Suprapubic skin (tissue), 4 donors: ENCODE results near the gene PRR20G. TPM values are rescaled to one million over a fixed set of nuclear protein-coding genes. Genes with fewer than 3 reads are reported as not detected.
A peak's percentile ranks its signal among the peaks of the same experiment; 100 is the strongest.

Source experiments
- DNase-seq, 2 donors: peaks; one replicate each; pipeline ENCODE4 v3.0.0-alpha.2; 2019; ENCODE audit warnings: low spot score in 2 of 2
- H3K27ac ChIP-seq: fragments of 200-600 bp; sonication (generic); one replicate; pipeline ENCODE4 v1.5.1; 2019
- H3K27me3 ChIP-seq: fragments of 200-600 bp; sonication (generic); one replicate; pipeline ENCODE4 v1.5.1; 2019
- H3K36me3 ChIP-seq: fragments of 200-600 bp; sonication (generic); one replicate; pipeline ENCODE4 v1.5.1; 2019
- H3K4me1 ChIP-seq: fragments of 200-600 bp; sonication (generic); one replicate; pipeline ENCODE4 v1.5.1; 2019
- H3K4me3 ChIP-seq: fragments of 200-600 bp; sonication (generic); one replicate; pipeline ENCODE4 v1.5.1; 2019; ENCODE audit warnings: mild to moderate bottlenecking
- H3K9me3 ChIP-seq: fragments of 200-600 bp; sonication (generic); one replicate; pipeline ENCODE4 v1.5.1; 2019
- EP300 ChIP-seq: sonication (generic); formaldehyde crosslinking; IDR thresholded peaks from one replicate; pipeline ENCODE4 v1.6.1; 2017; ENCODE audit warnings: antibody characterized with exemption
- POLR2A ChIP-seq, 2 donors: fragments of 450-650 bp; IDR thresholded peaks; one replicate each; pipeline ENCODE4 v1.6.1; 2017; ENCODE audit warnings: antibody characterized with exemption in 2 of 2, mild to moderate bottlenecking in 2 of 2, moderate library complexity in 2 of 2
- POLR2AphosphoS5 ChIP-seq, 3 donors: sonication (generic); formaldehyde crosslinking; IDR thresholded peaks; one replicate each; pipeline ENCODE4 v1.6.1; 2017; ENCODE audit warnings: antibody characterized with exemption in 3 of 3
- WGBS: methylation state at CpG from one replicate; pipeline ENCODE4 v1.1.5; 2018; 5-methylcytosine and 5-hydroxymethylcytosine counted together
- total RNA-seq, 4 donors: library from RNA; depleted of rRNA; stranded (reverse); fragments of >200 nt; gene quantifications; one replicate each; pipeline ENCODE4 v1.1.0, GENCODE V29; 2016
- TF ChIP-seq, protein P1 (sequence below), 2 donors: fragments of 200-600 bp in 1 of 2; fragments of 450-650 bp in 1 of 2; sonication (generic) in 1 of 2; IDR thresholded peaks; one replicate each; pipeline ENCODE4 v1.5.1; 2016 to 2019; ENCODE audit warnings: antibody characterized with exemption in 2 of 2, mild to moderate bottlenecking in 1 of 2, moderate library complexity in 1 of 2

PRR20G gene
- total RNA-seq, 4 donors from 2014 or later = not detected

GRCh38 chr3:127255516-127255915 lies 32.3 kb downstream of the PRR20G start:
- Histone ChIP-seq H3K9me3 (no peaks in the 10 kb centered on the region), H3K4me1 (no peaks in the 10 kb centered on the region), H3K27ac (no peak overlapping the region), H3K4me3 (no peak overlapping the region), H3K27me3 (peaks cover 6% of the 10 kb centered on the region), H3K36me3 (no peaks in the 10 kb centered on the region)
- DNase-seq = no peak
- 60% methylated on average over 4 of the region's 4 CpGs for WGBS
- TF ChIP-seq, protein P1, sequence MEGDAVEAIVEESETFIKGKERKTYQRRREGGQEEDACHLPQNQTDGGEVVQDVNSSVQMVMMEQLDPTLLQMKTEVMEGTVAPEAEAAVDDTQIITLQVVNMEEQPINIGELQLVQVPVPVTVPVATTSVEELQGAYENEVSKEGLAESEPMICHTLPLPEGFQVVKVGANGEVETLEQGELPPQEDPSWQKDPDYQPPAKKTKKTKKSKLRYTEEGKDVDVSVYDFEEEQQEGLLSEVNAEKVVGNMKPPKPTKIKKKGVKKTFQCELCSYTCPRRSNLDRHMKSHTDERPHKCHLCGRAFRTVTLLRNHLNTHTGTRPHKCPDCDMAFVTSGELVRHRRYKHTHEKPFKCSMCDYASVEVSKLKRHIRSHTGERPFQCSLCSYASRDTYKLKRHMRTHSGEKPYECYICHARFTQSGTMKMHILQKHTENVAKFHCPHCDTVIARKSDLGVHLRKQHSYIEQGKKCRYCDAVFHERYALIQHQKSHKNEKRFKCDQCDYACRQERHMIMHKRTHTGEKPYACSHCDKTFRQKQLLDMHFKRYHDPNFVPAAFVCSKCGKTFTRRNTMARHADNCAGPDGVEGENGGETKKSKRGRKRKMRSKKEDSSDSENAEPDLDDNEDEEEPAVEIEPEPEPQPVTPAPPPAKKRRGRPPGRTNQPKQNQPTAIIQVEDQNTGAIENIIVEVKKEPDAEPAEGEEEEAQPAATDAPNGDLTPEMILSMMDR (IDR thresholded peaks at IDR 0.05) = no peak
- TF ChIP-seq POLR2AphosphoS5 (IDR thresholded peaks at IDR 0.05) = no peak
- no peak for TF ChIP-seq EP300
- no peak for TF ChIP-seq POLR2A (IDR thresholded peaks at IDR 0.05)

- Histone ChIP-seq H3K9me3 (no peaks in the 10 kb centered on the region), H3K36me3 (no peaks in the 10 kb centered on the region), H3K27ac (no peak overlapping the region), H3K4me1 (no peaks in the 10 kb centered on the region), H3K4me3 (no peak overlapping the region), H3K27me3 (peaks cover 6% of the 10 kb centered on the region)
- TF ChIP-seq, protein P1 (IDR thresholded peaks at IDR 0.05) = peak in 1 of 2 donors; percentile 6
- no peak for TF ChIP-seq EP300
- no peak for TF ChIP-seq POLR2AphosphoS5 (IDR thresholded peaks at IDR 0.05)
- TF ChIP-seq POLR2A (IDR thresholded peaks at IDR 0.05) = no peak
- no peak for DNase-seq
- WGBS = 43% methylated on average over 9 of the region's 9 CpGs
Observed at GRCh38 chr3:127254730-127255129, 33.1 kb downstream of the PRR20G start.

- Histone ChIP-seq H3K4me1 (no peaks in the 10 kb centered on the region), H3K9me3 (no peaks in the 10 kb centered on the region), H3K27me3 (peaks cover 6% of the 10 kb centered on the region), H3K27ac (no peak overlapping the region), H3K4me3 (no peak overlapping the region), H3K36me3 (no peaks in the 10 kb centered on the region)
- DNase-seq = no peak
- 70% methylated on average over 10 of the region's 10 CpGs for WGBS
- TF ChIP-seq, protein P1 (IDR thresholded peaks at IDR 0.05) = no peak
- TF ChIP-seq EP300 (no peak), POLR2A (IDR thresholded peaks at IDR 0.05) (no peak), POLR2AphosphoS5 (IDR thresholded peaks at IDR 0.05) (no peak)
Observed at GRCh38 chr3:127254033-127254644, 33.7 kb downstream of the PRR20G start.

DNA sequence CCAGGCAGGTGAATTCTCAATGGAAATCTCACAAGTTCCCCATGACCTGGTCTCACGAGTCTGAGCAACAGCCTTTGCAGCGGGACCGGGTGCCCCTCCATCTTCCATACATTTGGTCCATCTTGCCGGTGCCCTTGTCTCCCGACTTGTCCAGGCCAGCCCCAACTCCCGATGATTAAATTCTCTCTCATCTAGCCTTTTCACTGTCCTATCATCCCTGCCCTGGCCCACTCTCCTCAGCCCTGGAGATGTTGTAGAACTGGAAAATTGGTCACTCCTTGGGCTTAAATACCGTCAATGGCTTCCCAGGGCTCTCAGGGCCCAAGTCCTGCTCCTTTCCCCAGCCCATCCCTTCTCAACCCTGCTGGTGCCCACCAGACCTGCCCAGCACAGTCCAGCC lies 34.4 kb downstream of the PRR20G start:
- no peaks in the 10 kb centered on the region for H3K4me1 ChIP-seq
- no peak overlapping the region for H3K27ac ChIP-seq
- WGBS = 87% methylated on average over 7 of the region's 7 CpGs
- no peaks in the 10 kb centered on the region for H3K9me3 ChIP-seq
- H3K4me3 ChIP-seq = no peak overlapping the region
- peaks cover 6% of the 10 kb centered on the region for H3K27me3 ChIP-seq
- TF ChIP-seq POLR2A (IDR thresholded peaks at IDR 0.05) = no peak
- TF ChIP-seq, protein P1 (IDR thresholded peaks at IDR 0.05) = no peak
- no peak for TF ChIP-seq EP300
- TF ChIP-seq POLR2AphosphoS5 (IDR thresholded peaks at IDR 0.05) = no peak
- no peak for DNase-seq
- H3K36me3 ChIP-seq = no peaks in the 10 kb centered on the region

GRCh38 chr3:127252446-127252845 lies 35.4 kb downstream of the PRR20G start:
- DNase-seq = no peak
- Histone ChIP-seq H3K27me3 (peaks cover 6% of the 10 kb centered on the region), H3K4me1 (no peaks in the 10 kb centered on the region), H3K9me3 (peaks cover 8% of the 10 kb centered on the region), H3K36me3 (no peaks in the 10 kb centered on the region), H3K27ac (no peak overlapping the region), H3K4me3 (no peak overlapping the region)
- 0% methylated on average over 1 of the region's 2 CpGs for WGBS
- TF ChIP-seq EP300 (no peak), POLR2A (IDR thresholded peaks at IDR 0.05) (no peak), POLR2AphosphoS5 (IDR thresholded peaks at IDR 0.05) (no peak)
- TF ChIP-seq, protein P1 (IDR thresholded peaks at IDR 0.05) = no peak
